Mesenchymal stem cell (in vitro differentiated cells and primary cell): ENCODE data around the gene R3HDM4.
"Not testable (repeated sequence)": the region's sequence is repeated elsewhere in the genome, so short reads cannot be mapped to it uniquely, and the experiment has no call there.

Source experiments
- DNase-seq: peaks from one replicate; pipeline ENCODE4 v3.0.0-alpha.2; 2013
- H2AFZ ChIP-seq: one replicate; pipeline ENCODE4 v1.6.1; 2013; ENCODE audit warnings: low read depth, mild to moderate bottlenecking, control low read depth, inconsistent platforms, low read length, moderate library complexity
- H2AK5ac ChIP-seq: 2 replicates; pipeline ENCODE4 v1.6.1; 2013; ENCODE audit warnings: low read length, moderate library complexity, mild to moderate bottlenecking, inconsistent platforms; ENCODE audit not compliant: severe bottlenecking
- H2BK120ac ChIP-seq: one replicate; pipeline ENCODE4 v1.6.1; 2013; ENCODE audit warnings: low read depth, mild to moderate bottlenecking, inconsistent platforms, low read length, moderate library complexity
- H2BK12ac ChIP-seq, 2 experiments: one replicate each; pipeline ENCODE4 v1.6.1; 2013; ENCODE audit warnings: inconsistent platforms in 2 of 2, low read length in 2 of 2, mild to moderate bottlenecking in 2 of 2, moderate library complexity in 2 of 2, control low read depth in 1 of 2
- H2BK15ac ChIP-seq: one replicate; pipeline ENCODE4 v1.6.1; 2013; ENCODE audit warnings: mild to moderate bottlenecking, low read depth, inconsistent platforms; ENCODE audit not compliant: poor library complexity, severe bottlenecking
- H2BK5ac ChIP-seq: 2 replicates; pipeline ENCODE4 v1.6.1; 2013; ENCODE audit warnings: low read depth, mild to moderate bottlenecking, low read length, control low read depth, inconsistent platforms; ENCODE audit not compliant: poor library complexity, severe bottlenecking
- H3K14ac ChIP-seq, 2 experiments: one replicate each; pipeline ENCODE4 v1.6.1; 2013; ENCODE audit warnings: inconsistent platforms in 2 of 2, low read length in 2 of 2, control low read depth in 1 of 2, mild to moderate bottlenecking in 1 of 2, moderate library complexity in 1 of 2
- H3K18ac ChIP-seq, 2 experiments: one replicate each; pipeline ENCODE4 v1.6.1; 2013; ENCODE audit warnings: inconsistent platforms in 2 of 2, low read length in 2 of 2, control low read depth in 1 of 2, low read depth in 1 of 2, mild to moderate bottlenecking in 1 of 2
- H3K23ac ChIP-seq, 2 experiments: one replicate each; pipeline ENCODE4 v1.6.1; 2013; ENCODE audit warnings: inconsistent platforms in 2 of 2, low read length in 2 of 2, mild to moderate bottlenecking in 2 of 2, moderate library complexity in 2 of 2, control low read depth in 1 of 2
- H3K27ac ChIP-seq: 2 replicates; pipeline ENCODE4 v1.5.1; 2013; ENCODE audit warnings: mild to moderate bottlenecking, moderate library complexity, low read length, control low read depth, inconsistent platforms; ENCODE audit not compliant: poor library complexity, severe bottlenecking
- H3K27me3 ChIP-seq, 2 experiments: 2 replicates each; pipeline versions ENCODE4 v1.6.1 to v1.7.0; 2013; ENCODE audit warnings: low read length in 2 of 2, mild to moderate bottlenecking in 2 of 2, moderate library complexity in 2 of 2, control low read depth in 1 of 2, inconsistent platforms in 1 of 2; ENCODE audit not compliant: control insufficient read depth in 1 of 2, insufficient read depth in 1 of 2
- H3K36me3 ChIP-seq, 2 experiments: 2 replicates each; pipeline versions ENCODE4 v1.6.1 to v1.7.0; 2013; ENCODE audit warnings: low read length in 2 of 2, control low read depth in 1 of 2, inconsistent platforms in 1 of 2, low read depth in 1 of 2, mild to moderate bottlenecking in 1 of 2; ENCODE audit not compliant: insufficient read depth in 2 of 2, control insufficient read depth in 1 of 2
- H3K4ac ChIP-seq, 2 experiments: one replicate each; pipeline ENCODE4 v1.6.1; 2013; ENCODE audit warnings: inconsistent platforms in 2 of 2, low read length in 2 of 2, mild to moderate bottlenecking in 2 of 2, moderate library complexity in 2 of 2, control low read depth in 1 of 2, low read depth in 1 of 2
- H3K4me1 ChIP-seq: 2 replicates; pipeline ENCODE4 v1.6.1; 2013; ENCODE audit warnings: low read depth, low read length, control low read depth; ENCODE audit not compliant: control insufficient read depth, insufficient read depth
- H3K4me2 ChIP-seq: 2 replicates; pipeline ENCODE4 v1.6.1; 2013; ENCODE audit warnings: low read length, mild to moderate bottlenecking, inconsistent platforms; ENCODE audit not compliant: poor library complexity, severe bottlenecking
- H3K4me3 ChIP-seq, 2 experiments: 2 replicates each; pipeline versions ENCODE4 v1.5.1 to v1.7.0; 2013; ENCODE audit warnings: low read length in 2 of 2, mild to moderate bottlenecking in 2 of 2, control low read depth in 1 of 2, low read depth in 1 of 2; ENCODE audit not compliant: insufficient read depth in 1 of 2
- H3K79me1 ChIP-seq: replicated peaks from 2 replicates; pipeline ENCODE4 v1.6.1; 2013; ENCODE audit warnings: mild to moderate bottlenecking, control low read depth, low read length, inconsistent platforms; ENCODE audit not compliant: poor library complexity, severe bottlenecking
- H3K9ac ChIP-seq: 2 replicates; pipeline ENCODE4 v1.7.0; 2013; ENCODE audit warnings: mild to moderate bottlenecking, low read length, moderate library complexity
- H3K9me3 ChIP-seq: 2 replicates; pipeline ENCODE4 v1.7.0; 2013; ENCODE audit warnings: mild to moderate bottlenecking, low read length; ENCODE audit not compliant: control insufficient read depth
- H4K8ac ChIP-seq: one replicate; pipeline ENCODE4 v1.6.1; 2013; ENCODE audit warnings: inconsistent platforms, mild to moderate bottlenecking, low read length, moderate library complexity
- H4K91ac ChIP-seq: one replicate; pipeline ENCODE4 v1.6.1; 2013; ENCODE audit warnings: mild to moderate bottlenecking, low read length, inconsistent platforms
- WGBS: methylation state at CpG from one replicate; pipeline ENCODE4 v1.1.7; 2013; ENCODE audit warnings: mixed read lengths; 5-methylcytosine and 5-hydroxymethylcytosine counted together

The R3HDM4 gene

GRCh38 chr19:892243-892893, 20.7 kb downstream of the R3HDM4 start:
- Histone ChIP-seq H3K4me2 (peak overlapping the region; percentile 55), H2BK12ac (peak overlapping the region in 1 of 2 experiments; percentile 15), H3K4me3 (peak overlapping the region; percentile 83 to 99), H3K4ac (peak overlapping the region in 1 of 2 experiments; percentile 68), H2BK5ac (no peak overlapping the region), H3K79me1 (peaks cover 31% of the 10 kb centered on the region), H4K8ac (peak overlapping the region; percentile 66), H3K36me3 (peaks cover 35 to 54% of the 10 kb centered on the region in 2 experiments), H3K4me1 (peaks cover 6% of the 10 kb centered on the region), H3K18ac (peak overlapping the region; percentile 37 to 55), H3K9ac (peak overlapping the region; percentile 85), H3K27me3 (no peaks in the 10 kb centered on the region), H3K9me3 (no peaks in the 10 kb centered on the region), H2BK120ac (peak overlapping the region; percentile 89), H3K23ac (no peak overlapping the region), H3K14ac (peak overlapping the region in 1 of 2 experiments; percentile 83), H2AFZ (peak overlapping the region; percentile 31), H3K27ac (no peak overlapping the region), H2BK15ac (peak overlapping the region; percentile 65), H4K91ac (peak overlapping the region; percentile 76), H2AK5ac (peak overlapping the region; percentile 78)
- 15% methylated on average over 10 of the region's 27 CpGs for WGBS
- no peak for DNase-seq

- not testable (repeated sequence) for H3K4me1 ChIP-seq, DNase-seq
- whole genome bisulfite sequencing: 95% methylated on average over 34 of the region's 50 CpGs
Measured at GRCh38 chr19:891421-892200, 21.4 kb downstream of the R3HDM4 start.

GRCh38 chr19:890831-891230, 22.2 kb downstream of the R3HDM4 start:
- Histone ChIP-seq H2AFZ (no peak overlapping the region), H3K79me1 (peaks cover 36% of the 10 kb centered on the region), H3K27ac (no peak overlapping the region), H3K23ac (no peak overlapping the region), H2BK5ac (no peak overlapping the region), H2BK15ac (no peak overlapping the region), H3K9ac (no peak overlapping the region), H4K8ac (no peak overlapping the region), H3K4me3 (no peak overlapping the region), H3K4me1 (peaks cover 8% of the 10 kb centered on the region), H2AK5ac (no peak overlapping the region), H3K18ac (no peak overlapping the region), H2BK12ac (no peak overlapping the region), H3K27me3 (no peaks in the 10 kb centered on the region), H3K4me2 (no peak overlapping the region), H3K4ac (no peak overlapping the region), H4K91ac (no peak overlapping the region), H3K9me3 (no peaks in the 10 kb centered on the region), H3K36me3 (peaks cover 37 to 49% of the 10 kb centered on the region in 2 experiments), H2BK120ac (no peak overlapping the region), H3K14ac (no peak overlapping the region)
- whole genome bisulfite sequencing: 98% methylated on average over 18 of the region's 18 CpGs
- DNase-seq: no peak

More at GRCh38 chr19:891421-892200, 21.4 kb downstream of the R3HDM4 start:
- not testable (repeated sequence) for H2BK15ac ChIP-seq, H3K9me3 ChIP-seq, H2BK120ac ChIP-seq, H4K8ac ChIP-seq, H3K27ac ChIP-seq, H3K27me3 ChIP-seq, H3K23ac ChIP-seq, H3K14ac ChIP-seq, H2BK12ac ChIP-seq, H4K91ac ChIP-seq, H3K18ac ChIP-seq, H2BK5ac ChIP-seq, H2AFZ ChIP-seq, H3K4ac ChIP-seq
- peak overlapping the region; percentile 55 for H3K4me2 ChIP-seq
- H3K79me1 ChIP-seq: peaks cover 28% of the 10 kb centered on the region
- H2AK5ac ChIP-seq: peak overlapping the region; percentile 78
- peak overlapping the region; percentile 85 for H3K9ac ChIP-seq
- H3K36me3 ChIP-seq: peaks cover 32 to 49% of the 10 kb centered on the region in 2 experiments
- H3K4me3 ChIP-seq: peak overlapping the region; percentile 83 to 99

- H3K79me1 ChIP-seq: peaks cover 43% of the 10 kb centered on the region
- H3K4ac ChIP-seq: no peak overlapping the region
- no peak overlapping the region for H4K91ac ChIP-seq
- H3K4me1 ChIP-seq: peaks cover 6% of the 10 kb centered on the region
- H3K27ac ChIP-seq: no peak overlapping the region
- no peak overlapping the region for H3K9ac ChIP-seq
- no peak overlapping the region for H2BK12ac ChIP-seq
- H2AFZ ChIP-seq: no peak overlapping the region
- no peak overlapping the region for H4K8ac ChIP-seq
- H2AK5ac ChIP-seq: no peak overlapping the region
- no peak overlapping the region for H2BK15ac ChIP-seq
- H2BK120ac ChIP-seq: no peak overlapping the region
- H3K23ac ChIP-seq: no peak overlapping the region
- no peaks in the 10 kb centered on the region for H3K27me3 ChIP-seq
- peaks cover 44 to 57% of the 10 kb centered on the region in 2 experiments for H3K36me3 ChIP-seq
- DNase-seq: no peak
- WGBS: 98% methylated on average over 26 of the region's 26 CpGs
- no peak overlapping the region for H2BK5ac ChIP-seq
- no peak overlapping the region for H3K14ac ChIP-seq
- H3K9me3 ChIP-seq: no peaks in the 10 kb centered on the region
- H3K4me3 ChIP-seq: no peak overlapping the region
- H3K4me2 ChIP-seq: no peak overlapping the region
- no peak overlapping the region for H3K18ac ChIP-seq
Measured at GRCh38 chr19:889662-890295, 23.2 kb downstream of the R3HDM4 start.
